Measurements from ENCODE around the gene MT3.
"Not testable (repeated sequence)": the region's sequence is repeated elsewhere in the genome, so short reads cannot be mapped to it uniquely, and the experiment has no call there.

MT3 gene

DNA sequence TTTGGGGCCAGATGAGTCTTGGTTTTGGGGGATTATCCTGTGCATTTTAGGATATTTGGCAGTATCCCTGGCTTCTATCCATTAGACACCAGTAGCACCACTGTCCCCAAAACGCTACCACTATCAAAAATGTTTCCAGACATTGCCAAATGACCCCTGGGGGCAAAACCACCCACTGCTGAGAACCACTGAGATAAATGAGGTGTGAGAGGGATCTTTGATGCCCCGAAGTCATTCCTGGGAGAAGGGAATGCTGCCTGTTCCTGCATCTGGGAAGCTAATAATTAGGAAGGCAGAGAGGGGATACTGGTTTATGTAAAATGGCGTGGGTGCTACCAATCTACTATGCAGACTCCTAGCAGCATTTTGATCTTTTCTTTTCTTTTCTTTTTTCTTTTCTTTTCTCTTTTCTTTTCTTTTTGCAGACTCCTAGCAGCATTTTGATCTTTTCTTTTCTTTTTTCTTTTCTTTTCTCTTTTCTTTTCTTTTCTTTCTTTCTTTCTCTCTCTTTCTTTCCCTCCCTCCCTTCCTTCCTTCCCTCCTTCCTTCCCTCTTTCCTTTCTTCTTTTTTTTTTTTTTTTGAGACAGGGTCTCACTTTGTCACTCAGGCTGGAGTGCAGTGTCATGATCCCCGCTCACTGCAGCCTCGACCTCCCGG, 8.8 kb upstream of the MT3 start:
- DNase-seq (ENCODE audit: low spot score): no peak

- DNase-seq (ENCODE audit: low spot score): not testable (repeated sequence)
These were observed 6.4 kb upstream of the MT3 start for GRCh38 chr16:56582911-56583310.

GRCh38 chr16:56583351-56584168, 5.8 kb upstream of the MT3 start:
- no peak for DNase-seq (ENCODE audit: low spot score)

GRCh38 chr16:56584276-56584675, 5.1 kb upstream of the MT3 start:
- DNase-seq (ENCODE audit: low spot score): no peak

DNA sequence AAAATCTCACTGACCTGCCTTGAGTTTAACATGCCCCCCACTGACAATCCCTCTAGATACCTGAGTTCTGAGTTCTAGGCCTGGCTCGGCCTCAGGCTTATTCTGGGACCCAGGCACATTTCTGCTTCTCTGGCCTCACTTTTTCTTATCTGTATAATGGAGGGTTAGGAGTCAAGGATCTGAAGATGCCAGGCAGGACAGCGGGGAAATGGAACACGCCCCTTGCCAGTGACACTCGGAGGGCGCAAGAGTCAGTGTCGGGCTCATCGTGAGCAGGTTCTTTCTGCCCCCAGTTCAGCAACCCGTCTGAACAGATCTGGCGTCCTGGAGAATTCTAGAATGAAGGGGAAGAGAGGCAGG, 567 bp upstream of the MT3 start:
- DNase-seq (ENCODE audit: low spot score): no peak

DNA sequence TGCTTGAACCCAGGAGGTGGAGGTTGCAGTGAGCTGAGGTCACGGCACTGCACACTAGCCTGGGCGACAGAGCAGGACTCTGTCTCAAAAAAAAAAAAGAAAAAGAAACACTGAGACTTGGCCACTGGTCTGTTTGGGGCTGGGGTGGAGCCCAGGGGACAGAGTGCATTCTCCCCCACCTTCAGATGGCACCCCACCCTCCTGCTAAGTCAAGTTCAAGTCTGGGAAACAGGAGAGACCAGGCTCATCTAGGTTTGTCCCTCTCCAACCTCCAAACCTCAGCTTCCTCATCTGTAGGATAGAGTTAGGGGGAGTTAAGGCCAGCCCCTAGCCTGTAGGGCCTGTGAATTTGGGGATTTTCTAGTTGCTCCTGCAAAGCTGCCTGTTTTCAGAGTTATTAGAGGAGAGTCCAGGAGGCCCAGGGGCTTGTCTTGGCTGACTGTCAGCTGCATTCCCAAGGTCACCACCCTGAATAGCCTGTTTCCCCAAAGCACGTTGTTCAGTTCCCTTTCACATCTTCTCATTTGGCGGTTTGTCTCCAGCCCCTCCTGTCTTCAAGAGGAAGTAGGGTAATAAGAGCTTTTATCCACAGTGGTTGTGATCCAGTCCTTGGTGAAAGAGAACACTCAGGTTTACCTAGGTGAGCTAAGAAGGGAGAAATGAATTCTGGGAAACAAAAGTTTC, 2.2 kb downstream of the MT3 start:
- DNase-seq (ENCODE audit: low spot score): no peak

- no peak for DNase-seq (ENCODE audit: low spot score)
These were observed 4.4 kb downstream of the MT3 start for GRCh38 chr16:56593573-56594291.

DNA sequence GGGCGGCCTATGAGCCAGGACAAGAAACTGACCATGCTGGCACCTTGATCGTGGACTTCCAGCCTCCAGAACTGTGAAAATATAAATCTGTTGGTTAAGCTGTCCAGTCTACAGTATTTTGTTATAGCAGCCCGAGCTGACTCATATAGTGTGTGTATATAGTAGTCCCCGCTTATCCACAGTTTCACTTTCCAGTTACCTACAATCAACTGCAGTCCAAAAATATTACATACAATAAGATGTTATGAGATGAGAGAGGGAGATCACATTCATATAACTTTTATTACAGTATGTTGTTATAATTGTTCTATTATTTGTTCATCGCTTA, 4.9 kb downstream of the MT3 start:
- no peak for DNase-seq (ENCODE audit: low spot score)

GRCh38 chr16:56600398-56600999, 11.2 kb downstream of the MT3 start:
- peak; percentile 75 for DNase-seq (ENCODE audit: low spot score)

DNA sequence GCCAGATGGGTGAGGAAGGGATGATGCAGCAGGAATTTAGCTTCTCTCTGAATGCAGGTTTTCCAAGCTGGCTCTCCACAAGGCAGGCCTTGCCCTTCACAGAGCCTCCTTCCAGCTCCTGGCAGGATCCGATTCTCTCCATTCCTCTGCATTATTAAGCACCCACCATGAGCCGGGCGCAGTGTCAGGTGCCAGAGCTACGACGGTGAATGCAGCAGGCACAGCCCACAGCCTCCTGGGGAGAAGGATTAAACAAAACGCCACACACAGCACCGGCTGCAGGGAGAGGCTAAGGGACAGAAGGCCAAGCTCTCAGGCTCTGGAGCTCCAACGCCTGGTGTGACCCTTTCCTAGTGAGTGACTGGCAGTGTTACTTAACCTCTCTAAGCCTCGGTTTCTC, 12.0 kb downstream of the MT3 start:
- no peak for DNase-seq (ENCODE audit: low spot score)

GRCh38 chr16:56603589-56603988, 14.3 kb downstream of the MT3 start:
- DNase-seq (ENCODE audit: low spot score): no peak

DNA sequence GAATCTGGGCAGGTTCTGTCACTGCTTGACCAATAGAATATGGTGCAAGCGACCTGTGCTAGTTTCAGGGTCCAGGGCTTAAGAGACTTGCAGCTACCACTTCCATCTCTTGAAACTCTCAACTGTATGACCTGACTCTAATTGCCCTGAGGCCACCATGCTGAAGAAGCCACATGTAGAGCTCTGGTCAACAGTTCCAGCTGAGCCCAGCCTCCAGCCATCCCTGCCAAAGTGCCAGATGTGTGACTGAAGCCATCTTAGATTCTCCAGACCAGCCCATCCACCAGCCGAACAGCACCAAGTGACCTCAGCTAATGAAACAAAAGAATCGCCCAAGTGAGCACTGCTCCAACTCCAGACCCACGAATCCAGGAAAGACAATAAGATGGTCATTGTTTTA, 15.6 kb downstream of the MT3 start:
- no peak for DNase-seq (ENCODE audit: low spot score)

DNA sequence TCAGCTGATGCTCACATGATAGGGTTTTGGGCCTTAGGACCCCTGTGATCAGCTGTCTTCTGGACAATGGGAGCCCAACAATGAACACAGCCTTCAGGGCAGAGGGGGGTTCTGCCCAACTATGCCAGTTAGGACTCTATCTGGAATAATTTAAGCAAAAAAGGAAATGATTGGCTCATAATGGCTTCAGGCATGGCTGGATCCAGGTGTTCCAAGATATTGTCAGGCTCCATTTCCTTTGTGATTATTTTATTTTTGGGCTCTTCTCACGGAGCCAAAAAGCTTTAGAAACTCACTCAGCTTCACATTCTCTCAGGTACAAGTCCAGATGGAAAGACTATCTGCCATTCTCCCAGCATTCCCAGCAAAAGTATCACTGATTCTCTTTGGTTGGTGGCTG, 16.1 kb downstream of the MT3 start:
- no peak for DNase-seq (ENCODE audit: low spot score)

GRCh38 chr16:56606071-56606475, 16.7 kb downstream of the MT3 start:
- peak; percentile 65 for DNase-seq (ENCODE audit: low spot score)

DNA sequence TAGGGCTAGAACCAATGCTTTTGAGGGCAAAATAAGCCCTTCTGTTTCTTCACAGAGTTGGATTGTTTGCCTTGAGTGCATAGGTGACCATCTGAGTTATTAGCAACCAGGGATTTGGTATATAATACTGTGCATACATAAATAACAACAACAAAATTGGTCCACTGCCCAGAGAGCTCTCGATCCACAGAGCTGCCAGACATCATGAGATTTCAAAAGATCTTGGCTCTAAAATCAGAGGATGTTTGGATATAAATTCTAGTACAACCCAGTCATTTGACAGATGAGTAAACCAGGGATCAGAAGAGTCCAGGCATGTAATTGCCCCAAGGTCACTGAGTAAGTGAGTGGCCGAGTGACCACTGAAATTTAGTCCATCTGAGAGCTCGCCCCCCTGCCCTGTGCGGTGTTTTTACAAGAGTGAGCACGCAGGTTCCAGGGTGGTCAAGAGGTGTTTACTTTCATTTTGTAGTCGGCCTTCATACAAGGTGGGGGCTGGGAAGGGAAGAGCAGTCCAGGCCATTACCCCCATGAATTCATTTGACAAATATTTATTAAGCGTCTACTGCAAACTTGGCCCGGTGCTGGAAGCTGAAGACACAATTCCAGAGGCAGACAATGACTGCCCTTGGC, 17.3 kb downstream of the MT3 start:
- DNase-seq (ENCODE audit: low spot score): peak; percentile 63

- peak; percentile 92 for DNase-seq (ENCODE audit: low spot score)
These were observed 17.8 kb downstream of the MT3 start for GRCh38 chr16:56607109-56607618.

GRCh38 chr16:56607675-56608042, 18.3 kb downstream of the MT3 start:
- DNase-seq (ENCODE audit: low spot score): no peak

DNA sequence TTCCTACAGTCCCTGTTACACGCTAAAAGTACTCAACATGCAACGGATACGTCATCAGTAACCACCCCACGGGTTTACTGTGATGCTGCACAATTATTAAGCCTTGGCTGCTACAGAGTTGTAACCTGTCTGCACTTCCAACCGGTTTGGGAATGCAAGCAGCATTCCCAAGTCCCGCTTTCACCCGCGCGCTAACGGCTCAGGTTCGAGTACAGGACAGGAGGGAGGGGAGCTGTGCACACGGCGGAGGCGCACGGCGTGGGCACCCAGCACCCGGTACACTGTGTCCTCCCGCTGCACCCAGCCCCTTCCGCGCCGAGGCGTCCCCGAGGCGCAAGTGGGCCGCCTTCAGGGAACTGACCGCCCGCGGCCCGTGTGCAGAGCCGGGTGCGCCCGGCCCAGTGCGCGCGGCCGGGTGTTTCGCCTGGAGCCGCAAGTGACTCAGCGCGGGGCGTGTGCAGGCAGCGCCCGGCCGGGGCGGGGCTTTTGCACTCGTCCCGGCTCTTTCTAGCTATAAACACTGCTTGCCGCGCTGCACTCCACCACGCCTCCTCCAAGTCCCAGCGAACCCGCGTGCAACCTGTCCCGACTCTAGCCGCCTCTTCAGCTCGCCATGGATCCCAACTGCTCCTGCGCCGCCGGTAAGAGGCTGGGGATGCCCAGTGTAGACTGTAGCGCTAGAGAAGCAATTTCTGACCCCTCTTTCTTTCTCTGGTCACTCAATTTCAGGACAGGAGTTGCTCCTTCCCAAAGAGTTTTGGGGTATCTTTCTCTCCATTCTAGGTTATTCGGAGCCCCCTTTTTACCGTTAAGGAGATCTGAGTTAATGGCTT, 18.9 kb downstream of the MT3 start, which contains the start of gene MT2A:
MT2A (plus strand) TSS at position 542 of the 833 bp plus-strand sequence; CDS start at position 614, 72 bp downstream.
- DNase-seq (ENCODE audit: low spot score): peak; percentile 96

- no peak for DNase-seq (ENCODE audit: low spot score)
These were observed 19.6 kb downstream of the MT3 start for GRCh38 chr16:56608876-56609462.

DNA sequence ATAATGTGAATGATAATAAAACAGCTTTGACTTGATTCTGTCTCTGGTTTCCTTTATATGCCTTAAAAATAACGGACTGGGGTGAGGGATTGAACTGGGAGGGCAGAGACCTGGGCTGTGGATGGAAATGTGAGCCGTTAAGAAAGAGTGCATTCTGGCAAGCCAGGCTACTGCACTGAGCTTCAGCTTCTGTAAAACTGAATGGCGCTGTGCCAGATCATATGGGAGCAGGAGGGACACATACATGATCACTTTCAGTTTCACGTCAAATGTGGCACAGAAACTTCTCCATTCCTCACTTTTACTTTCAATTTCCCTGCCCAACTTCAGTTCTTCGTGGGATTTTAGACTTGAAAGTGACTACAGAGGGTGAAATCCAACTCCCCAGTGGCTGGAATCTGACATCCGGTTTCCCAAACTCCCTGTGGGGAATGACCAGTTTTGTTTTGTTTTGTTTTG, 20.2 kb downstream of the MT3 start:
- peak; percentile 60 for DNase-seq (ENCODE audit: low spot score)
